HepG2 (cell line): ENCODE results near the gene VAV2. TPM values are rescaled to one million over a fixed set of nuclear protein-coding genes. Genes with fewer than 3 reads are reported as not detected.

Experiments
- ATAC-seq: fragments of 200-7000 bp; cut with Tn5 transposase; 3 replicates; pipeline ENCODE4 v1.9.1; 2020; ENCODE audit warnings: mild to moderate bottlenecking, moderate library complexity
- BruUV-seq: library from RNA; stranded (reverse); fragments of 400-500 nt; replicated peaks from 2 replicates; lab custom pipeline; 2021; lab: Mats Ljungman, UMichigan
- CTCF ChIA-PET: fragments of 300-600 bp; formaldehyde crosslinking; extraction: SDS; loops from one replicate; lab custom pipeline; 2021; ENCODE audit warnings: low total read pairs, inconsistent platforms, low intra/inter-chr PET ratio; lab: Yijun Ruan, JAX
- POLR2A ChIA-PET: fragments of 350-600 bp; sonication (Branson Sonifier 250); formaldehyde crosslinking; loops from one replicate; lab custom pipeline; 2020; ENCODE audit warnings: antibody characterized with exemption, inconsistent platforms; lab: Yijun Ruan, JAX
- DNase-seq: peaks from one replicate; pipeline ENCODE4 v3.0.0-alpha.2; 2015; ENCODE audit warnings: low spot score
- FAIRE-seq: peaks from 3 replicates; lab custom pipeline; 2011; peaks lifted over from hg19 to GRCh38; lab: Jason Lieb, UNC
- H2AFZ ChIP-seq: one replicate; pipeline ENCODE4 v1.6.1; 2011; ENCODE audit warnings: low read length, inconsistent platforms
- H3K27ac ChIP-seq: fragments of 300-600 bp; 3 replicates; pipeline ENCODE4 v1.8.0; 2011; ENCODE audit warnings: mixed run types, mild to moderate bottlenecking, mixed read lengths, low read length, inconsistent platforms; ENCODE audit not compliant: insufficient read depth; ENCODE audit errors: extremely low read length
- H3K27me3 ChIP-seq, 2 experiments: fragments of 200-600 bp in 1 of 2; 2 replicates in 1 of 2; 3 replicates in 1 of 2; pipeline versions ENCODE4 v1.6.0 to v1.8.0; 2011; ENCODE audit warnings: low read length in 2 of 2, mild to moderate bottlenecking in 2 of 2, moderate library complexity in 2 of 2, inconsistent platforms in 1 of 2; ENCODE audit not compliant: insufficient read depth in 2 of 2, control insufficient read depth in 1 of 2
- H3K36me3 ChIP-seq, 2 experiments: fragments of 200-600 bp in 1 of 2; replicated peaks in 1 of 2; 2 replicates in 1 of 2; 3 replicates in 1 of 2; pipeline versions ENCODE4 v1.5.1 to v1.8.0; 2011; ENCODE audit warnings: low read length in 2 of 2, inconsistent platforms in 1 of 2; ENCODE audit not compliant: insufficient read depth in 2 of 2, control insufficient read depth in 1 of 2
- H3K4me1 ChIP-seq: 2 replicates; pipeline ENCODE4 v1.5.1; 2012; ENCODE audit warnings: low read length, inconsistent platforms; ENCODE audit not compliant: insufficient read depth
- H3K4me2 ChIP-seq: 2 replicates; pipeline ENCODE4 v1.6.0; 2011; ENCODE audit warnings: low read depth, low read length, inconsistent platforms
- H3K4me3 ChIP-seq, 3 experiments: fragments of 200-600 bp in 1 of 3; sonication (generic), shearing (Covaris generic) in 1 of 3; replicated peaks in 1 of 3; 2 replicates each; pipeline ENCODE4 v1.5.1; 2011 to 2016; ENCODE audit warnings: low read length in 3 of 3, inconsistent platforms in 2 of 3, low read depth in 2 of 3, mild to moderate bottlenecking in 2 of 3, control low read depth in 1 of 3, mixed read lengths in 1 of 3; ENCODE audit not compliant: insufficient read depth in 1 of 3
- H3K79me2 ChIP-seq: one replicate; pipeline ENCODE4 v1.6.1; 2011; ENCODE audit warnings: low read length, inconsistent platforms; ENCODE audit not compliant: insufficient read depth
- H3K9ac ChIP-seq: 2 replicates; pipeline ENCODE4 v1.6.0; 2011; ENCODE audit warnings: mild to moderate bottlenecking, low read depth, low read length, inconsistent platforms; ENCODE audit not compliant: insufficient read depth
- H3K9me3 ChIP-seq: 2 replicates; pipeline ENCODE4 v1.5.1; 2012; ENCODE audit warnings: mild to moderate bottlenecking, low read length
- H4K20me1 ChIP-seq: 2 replicates; pipeline ENCODE4 v1.6.0; 2011; ENCODE audit warnings: inconsistent platforms, mild to moderate bottlenecking, low read length, moderate library complexity; ENCODE audit not compliant: insufficient read depth
- AGO2 ChIP-seq: fragments of 200-400 bp; formaldehyde crosslinking; optimal IDR thresholded peaks from 2 replicates; pipeline ENCODE3; 2017; ENCODE audit warnings: mild to moderate bottlenecking, low read depth, low read length, moderate library complexity
- MXI1 ChIP-seq: IDR thresholded peaks from 3 replicates; pipeline ENCODE4 v1.6.1; 2012; ENCODE audit warnings: low read depth, low read length, inconsistent platforms, borderline replicate concordance
- PCBP1 ChIP-seq: fragments of 200-400 bp; formaldehyde crosslinking; IDR thresholded peaks from 2 replicates; pipeline ENCODE4 v1.6.1; 2017; ENCODE audit warnings: mild to moderate bottlenecking, low read depth, low read length, borderline replicate concordance
- ZNF263 ChIP-seq: sonication (generic); formaldehyde crosslinking; IDR thresholded peaks from 2 replicates; pipeline ENCODE4 v1.4.0; 2020; ENCODE audit warnings: missing genetic modification reagents
- WGBS: methylation state at CpG from one replicate; pipeline ENCODE4 v1.1.6; 2017; ENCODE audit warnings: low lambda C conversion rate; 5-methylcytosine and 5-hydroxymethylcytosine counted together
- in situ Hi-C: cut with HindIII; loops from 2 replicates; pipeline ENCODE4 v1.10.0; 2017; ENCODE audit warnings: low pct_unique_long_range_greater_than_20kb; ENCODE audit not compliant: extremely low pct_ligation_motif_present
- intact Hi-C: fragments of 100-400 bp; cut with micrococcal nuclease; formaldehyde crosslinking; loops from one replicate; pipeline ENCODE4 v1.10.0; 2022; ENCODE audit not compliant: unreplicated experiment
- polyA plus RNA-seq, 8 experiments: library from polyadenylated mRNA; depleted of rRNA in 3 of 8; stranded (reverse) in 7 of 8; unstranded in 1 of 8; fragments of >200 nt; fragmentation: Illumina TruSeq in 4 of 8; extraction: Trizol in 4 of 8; gene quantifications; 2 replicates each; pipeline versions ENCODE4 v1.2.1 to v1.2.3, GENCODE V29; 2011 to 2016; ENCODE audit warnings: low read depth in 4 of 8, missing spikeins in 1 of 8, mixed read lengths in 1 of 8; ENCODE audit not compliant: insufficient read depth in 1 of 8
- total RNA-seq, 5 experiments: library from RNA; depleted of rRNA; stranded (reverse); fragments of >200 nt; fragmentation: Illumina TruSeq; extraction: Trizol; gene quantifications; 2 replicates each; pipeline ENCODE4 v1.2.3, GENCODE V29; 2016; ENCODE audit warnings: low read depth in 1 of 5

VAV2 gene
- total and polyA plus RNA-seq, 2 of the 13 experiments (the other 11 are each of a cell fraction or from before 2014, with no cell fraction given): 22.5 to 22.9 TPM

DNA sequence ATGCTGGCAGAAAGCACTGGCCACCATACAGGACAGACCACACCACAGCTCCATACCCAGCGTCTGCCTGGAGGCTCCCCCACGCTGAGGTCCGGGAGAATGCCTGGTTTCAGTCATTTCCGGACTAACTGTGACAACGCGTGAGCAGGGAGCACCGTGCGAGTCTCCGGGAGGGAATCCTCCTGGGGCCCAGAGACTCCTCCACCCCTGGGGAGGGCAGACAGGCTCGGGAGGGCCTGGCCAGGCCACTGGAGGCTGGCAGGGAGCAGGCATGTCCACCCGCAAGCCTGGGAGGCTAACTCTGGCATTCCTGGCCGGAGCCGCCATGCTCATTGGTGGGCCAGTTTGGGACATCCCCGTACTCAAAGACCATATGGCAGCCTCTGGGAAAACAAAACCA lies 39.7 kb upstream of the VAV2 start:
- WGBS: 91% methylated on average over 7 of the region's 14 CpGs

DNA sequence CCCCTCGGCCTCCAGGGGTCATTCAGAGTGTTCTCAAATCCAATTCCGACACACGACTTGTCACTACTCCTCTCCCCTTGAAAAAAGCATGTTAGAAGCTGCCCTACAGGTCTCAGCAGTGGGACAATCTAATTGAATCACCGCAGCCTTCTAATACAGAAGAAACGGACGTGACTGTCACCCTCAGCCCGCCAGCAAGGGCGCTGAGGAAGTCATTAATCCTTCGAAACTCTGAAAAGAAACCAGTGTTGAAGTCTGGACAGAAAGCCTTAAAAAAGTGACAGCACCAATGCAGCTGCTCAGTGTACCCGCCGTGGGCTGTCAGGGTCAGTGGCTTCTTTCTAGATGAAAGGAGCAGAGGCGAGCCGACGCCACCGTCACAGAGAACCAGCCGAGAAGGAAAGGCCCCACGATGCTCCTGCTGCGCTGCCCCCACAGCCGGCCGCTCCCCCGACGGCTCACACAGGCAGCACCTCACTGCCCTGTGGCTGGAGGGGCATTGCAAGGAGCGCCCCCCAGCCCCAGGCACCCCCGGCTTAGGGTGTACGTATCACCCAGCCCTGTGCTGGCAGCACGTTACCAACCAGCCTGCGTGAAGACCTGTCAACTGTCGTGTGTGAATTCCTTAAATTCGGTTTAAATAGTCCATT lies 38.8 kb upstream of the VAV2 start:
- no peak overlapping the region for H3K4me3 ChIP-seq
- TF ChIP-seq AGO2 (peak; percentile 76), PCBP1 (no peak)
- TF ChIP-seq, all 625 proteins: peak for 1
- FAIRE-seq (no peak), DNase-seq (no peak), ATAC-seq (no peak)
- BruUV-seq: no TSS peak
- Histone ChIP-seq H4K20me1 (no peaks in the 10 kb centered on the region), H3K4me2 (no peak overlapping the region), H3K4me1 (peaks cover 28% of the 10 kb centered on the region), H3K27me3 (no peaks in the 10 kb centered on the region), H3K27ac (no peak overlapping the region), H3K9me3 (no peaks in the 10 kb centered on the region), H3K36me3 (peaks cover 22 to 44% of the 10 kb centered on the region in 2 experiments), H3K79me2 (no peaks in the 10 kb centered on the region), H2AFZ (no peak overlapping the region), H3K9ac (no peak overlapping the region)
- intact Hi-C loops: no loop called here
- in situ Hi-C loops: no loop called here
- WGBS: 94% methylated on average over 17 of the region's 29 CpGs
- POLR2A ChIA-PET: no interaction called here
- CTCF ChIA-PET: no interaction called here

More for the DNA sequence above, 39.7 kb upstream of the VAV2 start:
- Histone ChIP-seq H3K9ac (no peak overlapping the region), H2AFZ (no peak overlapping the region), H3K4me3 (no peak overlapping the region), H3K36me3 (peaks cover 25 to 53% of the 10 kb centered on the region in 2 experiments), H3K27me3 (no peaks in the 10 kb centered on the region), H4K20me1 (no peaks in the 10 kb centered on the region), H3K4me1 (peaks cover 20% of the 10 kb centered on the region), H3K9me3 (no peaks in the 10 kb centered on the region), H3K79me2 (no peaks in the 10 kb centered on the region), H3K4me2 (no peak overlapping the region), H3K27ac (no peak overlapping the region)
- BruUV-seq: TSS peak; percentile 50
- intact Hi-C loops (no loop called here), in situ Hi-C loops (no loop called here)
- POLR2A ChIA-PET: no interaction called here
- CTCF ChIA-PET: no interaction called here
- no peak for FAIRE-seq
- TF ChIP-seq MXI1: no peak
- TF ChIP-seq ZNF263 (CRISPR knock-in tag): peak; percentile 66; the same call in 1 of the 2 replicates
- ATAC-seq: no peak
- no peak for DNase-seq
